RCC 7860 (cell line): ENCODE data around the gene SLC4A2.

Experiments
- DNase-seq: peaks from one replicate; pipeline ENCODE4 v3.0.0-alpha.2; 2015; ENCODE audit warnings: low spot score
- FAIRE-seq: peaks from 2 replicates; lab custom pipeline; 2012; peaks lifted over from hg19 to GRCh38; lab: Jason Lieb, UNC

Gene SLC4A2

DNA sequence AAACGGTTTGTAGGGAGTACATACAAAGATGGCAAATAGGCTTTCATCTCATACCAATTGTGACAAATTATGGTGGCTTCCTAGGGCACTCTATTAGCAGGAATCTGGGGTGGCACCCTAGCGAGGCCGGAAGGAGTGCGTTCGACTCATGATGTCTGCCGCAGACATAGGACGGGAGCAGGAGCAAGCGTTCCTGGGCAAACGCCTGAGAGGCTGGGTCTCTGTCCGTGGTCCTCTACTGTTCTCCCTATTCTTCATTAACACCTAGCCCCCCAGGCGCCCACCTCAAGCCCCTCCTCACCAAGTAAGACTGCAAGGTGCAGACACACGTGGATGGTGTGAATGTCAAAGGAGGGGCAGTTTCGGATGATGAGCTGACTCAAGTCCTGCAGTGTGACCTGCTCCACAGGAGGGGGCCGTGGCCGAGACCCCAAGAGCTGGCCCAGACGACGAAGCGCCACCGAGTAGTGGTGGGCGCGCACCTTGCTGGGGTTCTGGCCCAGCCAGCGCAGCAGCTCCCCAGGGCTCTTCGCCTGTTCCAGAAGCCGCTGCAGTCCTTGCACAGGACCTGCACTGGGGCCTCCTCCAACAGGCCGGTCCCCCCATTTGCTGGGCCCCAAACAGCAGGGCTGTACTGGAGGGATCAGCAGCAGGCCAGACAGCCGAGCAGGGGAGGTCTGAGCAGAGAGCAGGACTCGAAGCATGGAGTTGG, 20.0 kb downstream of the SLC4A2 start:
- no peak for FAIRE-seq
- DNase-seq: no peak

- FAIRE-seq: no peak
These were observed 20.7 kb downstream of the SLC4A2 start for GRCh38 chr7:151080067-151080521.

DNA sequence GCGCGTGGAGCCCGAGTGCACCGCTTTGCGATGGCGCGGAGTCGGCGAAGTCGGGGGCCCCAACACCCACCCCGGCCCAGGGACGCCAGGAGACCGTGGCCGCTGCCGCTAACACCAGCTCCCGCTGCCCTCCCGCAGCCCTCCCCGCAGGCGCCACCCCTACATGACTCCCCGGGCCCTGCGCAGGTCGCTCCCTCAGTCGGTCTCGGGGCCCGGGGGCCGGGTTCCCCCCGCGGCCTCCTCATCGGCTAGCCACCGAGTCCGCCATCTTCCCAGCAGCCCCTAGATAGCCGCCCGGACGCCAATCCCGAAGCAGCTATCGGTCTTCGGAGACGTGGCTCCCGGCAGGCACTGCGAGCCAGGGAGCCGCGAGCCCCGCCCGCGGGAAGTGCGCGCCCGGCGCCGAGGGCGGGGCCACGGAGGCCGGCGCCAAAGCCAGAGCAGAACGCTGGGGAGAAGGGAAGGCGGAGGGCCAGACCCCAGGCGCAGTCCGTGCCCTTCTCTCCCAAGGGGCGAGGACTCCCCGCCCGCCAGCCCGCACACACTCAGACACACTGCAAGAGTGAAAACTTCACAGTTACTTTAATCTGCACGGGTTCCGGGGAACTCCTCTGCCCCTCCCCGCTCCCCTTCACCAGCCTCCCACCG, 21.3 kb downstream of the SLC4A2 start, which contains the start of gene FASTK:
TSS of gene FASTK (minus strand) at position 288 of the 648 bp plus-strand sequence. CDS start at position 245, 43 bp downstream.
- peak; percentile 86 for DNase-seq
- FAIRE-seq: no peak

More at GRCh38 chr7:151080067-151080521, 20.7 kb downstream of the SLC4A2 start:
- DNase-seq: peak; percentile 20

GRCh38 chr7:151081170-151082101, 22.0 kb downstream of the SLC4A2 start:
- DNase-seq (peak; percentile 55), FAIRE-seq (no peak)

- DNase-seq: no peak
- FAIRE-seq: no peak
These were observed 23.0 kb downstream of the SLC4A2 start for GRCh38 chr7:151082141-151083070.

DNA sequence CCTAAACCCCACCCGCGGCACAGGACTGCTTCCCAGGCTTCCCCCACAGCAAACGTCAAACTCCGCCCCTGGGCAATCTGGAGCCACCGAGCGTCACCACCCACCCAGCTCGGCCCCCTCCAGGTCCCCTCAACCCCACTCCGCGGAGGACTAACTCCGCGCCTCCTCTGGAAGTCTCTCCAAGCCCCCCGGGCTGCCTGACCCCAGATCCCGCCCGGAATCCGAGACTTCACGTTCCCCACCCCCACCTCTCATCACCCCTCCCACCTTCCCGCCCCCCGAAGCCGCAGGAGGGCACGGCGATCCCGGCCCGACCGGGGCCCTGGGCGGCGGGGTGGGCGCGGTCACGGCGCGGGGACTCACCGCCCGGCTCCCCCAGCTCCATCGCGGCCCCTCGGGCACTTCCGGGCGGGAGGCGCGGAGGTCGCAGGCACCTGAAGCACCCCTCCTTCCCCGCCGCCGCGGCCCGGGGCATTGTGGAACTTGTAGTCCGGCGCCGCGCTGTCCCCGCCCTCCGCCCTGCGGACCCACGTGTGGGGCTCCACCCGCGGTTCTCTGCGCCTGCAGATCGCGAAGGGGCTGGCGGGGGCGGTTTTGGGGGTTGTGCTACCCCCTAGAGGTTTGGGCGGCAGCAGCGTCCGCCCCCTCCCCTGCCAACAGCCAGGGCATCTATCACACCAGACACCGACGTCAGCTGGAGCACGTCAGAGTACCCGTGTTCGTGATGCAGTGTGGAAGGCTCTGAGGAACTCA, 23.9 kb downstream of the SLC4A2 start, which contains the start of gene TMUB1:
TSS of gene TMUB1 (minus strand) at position 423 of the 753 bp plus-strand sequence. CDS start 930 bp downstream, outside the sequence.
- no peak for FAIRE-seq
- DNase-seq: peak; percentile 46

DNA sequence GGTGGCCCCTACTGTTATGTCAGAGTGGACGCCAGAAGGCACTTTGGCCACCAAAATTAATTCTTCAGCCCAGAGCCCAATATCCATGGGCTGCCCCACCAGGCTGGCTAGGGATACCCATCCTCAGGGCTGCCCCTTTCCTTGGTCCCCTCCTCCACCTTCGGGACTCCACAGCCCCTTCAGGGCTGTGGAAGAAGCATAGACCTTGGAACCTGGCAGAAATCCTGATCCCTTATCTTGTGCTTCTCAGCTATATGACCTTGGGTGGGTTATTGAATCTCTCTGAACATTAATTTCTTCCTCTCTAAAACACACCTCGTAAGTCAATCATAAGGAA, 24.4 kb downstream of the SLC4A2 start:
- DNase-seq (no peak), FAIRE-seq (no peak)

- no peak for FAIRE-seq
These were observed 25.9 kb downstream of the SLC4A2 start for GRCh38 chr7:151085329-151085690.

GRCh38 chr7:151085691-151086620, 26.6 kb downstream of the SLC4A2 start, which contains the start of gene AGAP3:
Gene AGAP3 (plus strand): TSS chr7:151086475. CDS start chr7:151086742, 267 bp downstream.
- no peak for FAIRE-seq
- peak; percentile 68 for DNase-seq

More at GRCh38 chr7:151085329-151085690, 25.9 kb downstream of the SLC4A2 start:
- no peak for DNase-seq

GRCh38 chr7:151086802-151087244, 27.4 kb downstream of the SLC4A2 start:
- no peak for FAIRE-seq

GRCh38 chr7:151087245-151088018, 28.0 kb downstream of the SLC4A2 start:
- FAIRE-seq: no peak
- DNase-seq: peak; percentile 64

More at GRCh38 chr7:151086802-151087244, 27.4 kb downstream of the SLC4A2 start:
- peak; percentile 30 for DNase-seq

DNA sequence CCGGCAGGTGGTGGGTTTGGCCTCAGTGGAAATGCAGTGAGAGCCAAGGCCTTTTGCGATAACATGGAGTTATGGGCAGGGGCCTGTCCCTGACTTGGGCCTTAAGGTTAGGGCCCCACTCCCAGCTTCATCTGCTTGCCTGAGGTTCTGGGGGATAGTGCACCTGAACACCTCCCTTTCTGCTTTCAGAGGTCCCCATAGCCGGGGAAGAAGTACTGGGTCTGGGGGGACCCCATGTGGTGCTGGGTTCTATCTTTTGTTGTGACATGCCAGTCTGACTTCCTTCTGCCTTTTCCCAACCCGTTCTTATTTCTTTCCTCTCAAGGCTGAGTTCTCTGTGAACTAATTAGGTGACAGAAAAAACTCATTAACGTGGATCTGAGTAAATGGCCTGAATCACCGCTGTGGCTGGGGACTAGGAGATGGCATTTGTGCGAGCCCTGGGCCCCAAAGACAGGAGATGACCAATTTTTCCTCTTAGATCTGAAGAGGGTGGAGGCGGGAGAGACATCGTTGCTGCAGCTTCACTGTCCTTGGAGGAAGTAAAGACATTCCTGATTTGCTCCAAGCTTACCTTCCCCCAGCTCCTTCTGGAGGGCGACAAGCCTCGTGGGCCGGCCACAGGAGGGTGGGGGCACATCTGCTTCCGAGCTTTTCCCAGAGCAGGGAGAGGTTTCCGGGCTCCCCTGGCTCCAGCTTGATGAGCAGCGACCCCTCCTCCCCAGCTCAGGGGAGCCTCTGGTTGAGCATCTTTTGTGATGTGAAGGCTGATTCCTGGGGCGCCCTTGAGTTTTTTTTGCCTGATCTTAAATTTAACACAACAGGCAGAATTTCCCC, 28.8 kb downstream of the SLC4A2 start:
- FAIRE-seq (no peak), DNase-seq (peak; percentile 65)

DNA sequence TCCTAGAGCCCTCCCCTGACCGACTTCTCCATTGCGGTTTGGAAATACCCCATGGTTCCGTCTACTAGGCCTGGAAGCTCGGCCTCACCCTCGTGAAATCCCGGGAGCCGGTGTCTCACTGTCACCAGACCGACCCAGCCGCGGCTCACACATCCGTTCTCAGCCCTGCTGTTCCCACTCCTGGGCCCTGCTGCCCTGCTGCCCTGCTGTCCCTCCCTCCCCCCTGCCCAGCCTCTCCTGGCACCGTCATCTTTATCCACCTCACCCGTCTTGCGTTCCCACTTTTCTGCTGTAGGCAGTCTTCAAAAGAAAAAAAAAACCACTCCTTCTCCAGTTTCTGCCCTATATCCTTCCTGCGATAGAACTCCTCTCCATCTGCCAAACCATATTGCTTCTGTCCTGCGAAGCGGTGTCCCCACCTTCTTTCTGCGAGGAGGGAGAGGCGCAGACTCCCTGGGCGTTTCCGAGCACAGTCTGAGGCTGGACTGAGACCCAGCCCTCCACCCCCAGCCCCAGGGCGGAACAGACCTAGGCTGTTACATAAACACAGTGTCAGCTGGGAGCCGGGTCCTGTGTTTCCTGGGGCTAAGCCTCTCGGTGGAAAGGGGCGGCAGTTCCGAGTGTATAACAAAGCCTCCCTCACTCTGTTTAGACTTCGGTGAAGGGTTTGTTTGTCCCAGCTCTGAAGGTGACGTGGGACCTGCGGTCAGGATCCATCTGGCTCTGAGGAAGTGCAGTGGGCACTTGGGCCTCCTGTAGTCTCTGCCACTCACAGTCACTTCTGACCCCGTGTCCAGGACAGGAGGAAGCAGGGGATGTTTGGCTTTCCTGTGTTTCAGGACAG, 29.7 kb downstream of the SLC4A2 start:
- DNase-seq (peak; percentile 73), FAIRE-seq (no peak)

- no peak for DNase-seq
These were observed 30.7 kb downstream of the SLC4A2 start for GRCh38 chr7:151089893-151090730.

More at GRCh38 chr7:151089893-151090730, 30.7 kb downstream of the SLC4A2 start:
- FAIRE-seq: no peak
